Hypothalamus (tissue), 51 donors: ENCODE data around the gene AOPEP.

ENCODE experiments used
- DNase-seq, 51 donors: peaks; one replicate each; lab custom pipeline; 2025; lab: John Stamatoyannopoulos, UW

Gene AOPEP

GRCh38 chr9:95099321-95100070 is 373.0 kb downstream of the AOPEP start:
- no peak for DNase-seq

GRCh38 chr9:95100071-95100627 is 373.6 kb downstream of the AOPEP start:
- DNase-seq, result no peak

DNA sequence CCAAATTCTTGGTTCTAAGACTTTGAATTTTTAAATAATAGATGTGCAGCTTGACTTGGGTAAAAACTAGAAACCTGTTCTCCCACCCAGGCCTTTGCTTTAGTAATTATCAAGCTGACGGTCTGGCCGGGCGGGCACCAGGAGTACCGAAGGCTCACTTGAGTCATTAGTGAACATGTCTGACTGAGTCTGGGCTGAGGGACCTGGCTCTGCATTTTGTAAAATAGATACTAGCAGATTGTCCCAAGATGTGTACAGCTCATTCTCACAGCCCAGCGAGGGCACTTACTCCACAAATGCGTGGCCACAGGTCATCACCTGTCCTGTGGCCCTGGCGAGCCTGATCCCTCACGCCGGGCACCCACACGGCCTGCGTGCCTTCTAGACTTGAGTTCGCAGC is 374.8 kb downstream of the AOPEP start:
- DNase-seq, result no peak

DNA sequence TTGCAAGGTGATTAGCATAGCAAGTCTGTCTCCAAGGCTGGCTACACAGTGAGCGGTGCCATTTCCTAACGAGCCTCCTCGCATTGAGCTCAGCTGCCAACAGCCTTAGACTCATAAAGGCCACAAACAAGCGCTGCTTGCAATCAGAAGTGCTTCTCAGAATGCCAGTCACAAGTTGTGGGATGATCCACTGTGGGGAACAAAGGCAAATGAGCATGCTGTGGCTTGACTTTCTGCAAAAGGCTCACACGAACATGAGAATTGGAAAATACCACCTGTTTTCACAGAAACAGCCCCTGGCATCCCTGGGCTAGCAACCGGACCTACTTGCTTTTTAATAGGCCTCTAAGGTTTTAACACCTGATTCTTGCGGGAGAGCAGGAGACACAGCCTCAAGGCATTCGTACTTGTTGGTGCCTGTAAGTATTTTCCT is 375.5 kb downstream of the AOPEP start:
- peak in 37 of 51 donors; percentile 23 to 85 (median 58) for DNase-seq

- no peak for DNase-seq
These were observed 376.1 kb downstream of the AOPEP start for GRCh38 chr9:95102572-95102971.

- DNase-seq, result peak in 3 of 51 donors; percentile 31 to 38 (median 35)
These were observed 376.8 kb downstream of the AOPEP start for GRCh38 chr9:95103281-95103771.

GRCh38 chr9:95103871-95104580 is 377.5 kb downstream of the AOPEP start:
- no peak for DNase-seq

- no peak for DNase-seq
These were observed 378.1 kb downstream of the AOPEP start for GRCh38 chr9:95104581-95104960.

DNA sequence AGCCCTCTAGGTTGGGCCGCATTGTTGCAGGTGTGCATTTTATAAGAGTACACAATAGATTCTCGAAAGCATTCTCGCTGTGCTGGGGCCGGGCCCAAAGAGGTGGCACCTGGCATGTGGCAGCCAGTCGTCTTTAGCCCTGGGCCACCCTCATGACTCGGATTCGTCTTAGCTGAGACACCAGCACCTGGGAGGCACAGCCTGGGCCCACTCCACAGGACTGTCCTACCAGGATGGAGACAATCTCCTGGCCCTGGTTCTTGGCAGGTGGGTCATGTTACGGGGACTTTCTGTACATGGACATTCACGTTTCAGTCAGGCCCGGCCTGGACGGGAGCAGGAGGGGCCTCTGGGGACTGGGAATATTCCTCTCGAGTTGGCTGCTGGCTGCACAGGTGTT is 378.5 kb downstream of the AOPEP start:
- no peak for DNase-seq

- no peak for DNase-seq
These were observed 379.2 kb downstream of the AOPEP start for GRCh38 chr9:95105519-95106287.

GRCh38 chr9:95107001-95107749 is 380.7 kb downstream of the AOPEP start:
- DNase-seq, result peak in 6 of 51 donors; percentile 21 to 52 (median 44)

DNA sequence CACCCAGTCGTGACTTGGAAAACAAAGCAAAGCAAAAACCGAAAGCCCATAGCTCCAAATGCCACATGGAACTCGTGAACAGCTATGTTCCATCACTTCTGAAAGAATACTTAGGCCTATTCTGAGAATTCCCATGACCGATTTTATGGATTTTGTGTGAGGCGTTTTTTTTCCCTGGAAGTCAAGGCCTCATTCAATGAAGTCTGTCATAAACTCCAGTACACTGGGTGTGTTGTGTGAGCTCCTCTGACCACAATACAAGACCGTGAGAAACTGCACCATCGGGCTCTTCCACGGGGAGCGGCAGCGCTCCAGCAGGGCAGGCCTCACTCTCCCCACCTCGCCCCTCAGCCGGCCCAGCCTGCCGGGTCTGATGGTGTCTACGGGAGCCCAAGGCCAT is 381.5 kb downstream of the AOPEP start:
- peak in 7 of 51 donors; percentile 20 to 72 (median 25) for DNase-seq

DNA sequence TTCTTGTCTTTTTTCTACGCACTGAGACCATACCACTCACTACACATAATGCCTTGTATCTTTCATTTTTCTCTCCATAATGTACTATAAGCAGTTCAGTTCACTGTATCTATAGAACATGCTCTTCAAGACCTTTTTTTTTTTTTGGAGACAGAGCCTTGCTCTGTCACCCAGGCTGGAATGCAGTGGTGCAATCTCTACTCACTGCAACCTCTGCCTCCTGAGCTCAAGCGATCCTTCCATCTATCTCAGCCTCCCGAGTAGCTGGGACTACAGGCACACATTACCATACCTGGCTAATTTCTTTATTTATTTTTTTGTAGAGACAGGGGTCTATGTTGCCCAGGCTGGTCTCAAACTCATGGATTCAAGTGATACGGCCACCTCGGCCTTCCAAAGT is 382.3 kb downstream of the AOPEP start:
- DNase-seq, result no peak

GRCh38 chr9:95109456-95109855 is 383.0 kb downstream of the AOPEP start:
- DNase-seq, result no peak

- DNase-seq, result no peak
These were observed 384.5 kb downstream of the AOPEP start for GRCh38 chr9:95110921-95111525.

DNA sequence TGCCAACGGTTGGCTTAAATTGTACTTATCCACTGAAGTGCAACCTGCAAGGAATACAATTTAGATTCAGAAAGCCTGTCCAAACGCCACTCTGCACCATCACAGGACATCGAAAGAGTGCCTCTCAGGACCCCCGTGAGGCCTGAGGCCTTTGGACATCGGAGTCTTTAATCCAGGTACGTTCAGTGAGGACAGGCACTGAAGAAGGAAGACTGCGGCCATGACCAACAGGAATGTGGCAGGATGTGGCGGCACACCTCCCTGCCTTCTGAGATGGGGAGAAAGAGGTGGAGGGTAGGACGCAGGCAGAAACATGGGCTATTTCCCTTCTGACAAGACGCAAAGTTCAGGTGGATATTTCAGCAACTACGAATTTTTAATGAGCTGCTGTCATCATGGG is 385.2 kb downstream of the AOPEP start:
- no peak for DNase-seq

DNA sequence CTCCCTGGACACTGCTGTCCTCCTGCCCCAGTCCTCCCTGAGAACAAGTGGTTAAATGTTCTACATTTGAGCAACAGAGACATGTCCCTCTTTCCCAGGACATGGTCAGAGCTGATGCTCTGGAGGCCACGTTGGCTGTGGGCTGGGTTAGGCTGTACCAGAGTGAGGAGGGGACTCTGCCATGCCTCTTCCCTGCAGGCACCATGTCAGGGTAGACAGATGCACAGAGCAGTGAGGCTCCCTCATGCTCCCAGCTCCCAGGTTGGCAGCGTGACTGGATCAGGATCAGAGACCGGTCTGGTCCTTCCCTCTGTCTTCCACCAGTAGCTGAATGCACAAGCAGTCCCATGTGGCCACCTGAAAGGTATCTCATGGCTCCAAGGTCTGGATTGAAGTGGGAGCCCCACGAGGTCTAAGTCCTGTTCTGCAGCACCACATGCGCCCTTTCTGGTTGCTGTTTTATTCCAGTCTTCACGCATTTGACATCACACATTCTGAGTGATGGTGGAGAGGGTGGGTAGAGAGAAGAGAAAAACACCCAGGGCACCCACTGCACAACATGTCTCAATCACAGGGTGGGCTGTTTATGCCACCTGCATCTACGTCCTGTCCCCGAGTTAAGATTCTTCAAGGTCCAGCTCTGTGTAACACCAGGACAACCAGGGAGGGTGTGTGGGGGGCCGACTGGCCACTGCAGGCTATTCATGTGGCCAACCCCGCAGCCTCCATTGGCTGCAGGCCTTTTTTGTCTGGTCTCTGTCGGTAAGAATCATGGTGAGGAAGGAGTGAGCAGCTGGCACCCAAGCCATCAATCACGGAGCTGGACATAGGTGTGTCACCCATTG is 386.2 kb downstream of the AOPEP start:
- DNase-seq, result no peak

GRCh38 chr9:95115104-95115503 is 388.6 kb downstream of the AOPEP start:
- no peak for DNase-seq
